GM12878 (cell line): ENCODE data around the gene CLEC4M. TPM values are rescaled to one million over a fixed set of nuclear protein-coding genes. Genes with fewer than 3 reads are reported as not detected.

Experiments used
- CBFB ChIP-seq: IDR thresholded peaks from 2 replicates; pipeline ENCODE4 v1.6.1; 2016; ENCODE audit warnings: antibody characterized with exemption, low read depth
- EED ChIP-seq: sonication (generic); IDR thresholded peaks from 2 replicates; pipeline ENCODE4 v1.6.1; 2016; ENCODE audit warnings: antibody characterized with exemption, low read depth
- FOXM1 ChIP-seq: IDR thresholded peaks from 2 replicates; pipeline ENCODE4 v1.6.1; 2012; ENCODE audit warnings: low read depth, mild to moderate bottlenecking, inconsistent platforms, low read length, moderate library complexity
- GABPA ChIP-seq: IDR thresholded peaks from 2 replicates; pipeline ENCODE4 v1.6.1; 2014; ENCODE audit warnings: antibody characterized with exemption, low read depth, mild to moderate bottlenecking, inconsistent platforms
- IKZF1 ChIP-seq: fragments of 450-650 bp; conservative IDR thresholded peaks from 2 replicates; pipeline ENCODE4 v1.6.1; 2017; ENCODE audit warnings: antibody characterized with exemption, mild to moderate bottlenecking
- MEF2B ChIP-seq: fragments of 450-650 bp; IDR thresholded peaks from 2 replicates; pipeline ENCODE4 v1.6.1; 2018; ENCODE audit warnings: mild to moderate bottlenecking, moderate library complexity; ENCODE audit not compliant: partially characterized antibody, poor library complexity, severe bottlenecking
- MTA2 ChIP-seq: fragments of 450-650 bp; IDR thresholded peaks from 2 replicates; pipeline ENCODE4 v1.6.1; 2016; ENCODE audit warnings: low read depth, mild to moderate bottlenecking, moderate library complexity
- MYB ChIP-seq: fragments of 150-350 bp; IDR thresholded peaks from 2 replicates; pipeline ENCODE4 v1.6.1; 2014; ENCODE audit warnings: mild to moderate bottlenecking, low read depth, low read length, borderline replicate concordance
- NFIC ChIP-seq: IDR thresholded peaks from 2 replicates; pipeline ENCODE4 v1.6.1; 2012; ENCODE audit warnings: low read depth, mild to moderate bottlenecking, inconsistent platforms, low read length, moderate library complexity
- PAX5 ChIP-seq: IDR thresholded peaks from 2 replicates; pipeline ENCODE4 v1.6.1; 2011; ENCODE audit warnings: low read depth, low read length, borderline replicate concordance
- RELA ChIP-seq: fragments of 450-650 bp; IDR thresholded peaks from 2 replicates; pipeline ENCODE4 v1.8.0; 2014; ENCODE audit warnings: borderline replicate concordance; ENCODE audit not compliant: partially characterized antibody
- TARDBP ChIP-seq: IDR thresholded peaks from 2 replicates; pipeline ENCODE4 v1.6.1; 2016; ENCODE audit warnings: borderline replicate concordance
- TCF12 ChIP-seq: IDR thresholded peaks from 2 replicates; pipeline ENCODE4 v1.6.1; 2011; ENCODE audit warnings: low read depth, mild to moderate bottlenecking, low read length
- TCF3 ChIP-seq: IDR thresholded peaks from 2 replicates; pipeline ENCODE4 v1.6.1; 2012; ENCODE audit warnings: low read depth, mild to moderate bottlenecking, low read length, borderline replicate concordance; ENCODE audit not compliant: insufficient read depth
- ZBED1 ChIP-seq: IDR thresholded peaks from 2 replicates; pipeline ENCODE4 v1.6.1; 2016; ENCODE audit warnings: borderline replicate concordance
- ZNF687 ChIP-seq: fragments of 450-650 bp; IDR thresholded peaks from 2 replicates; pipeline ENCODE4 v1.6.1; 2017; ENCODE audit warnings: mild to moderate bottlenecking, moderate library complexity
- ZZZ3 ChIP-seq: IDR thresholded peaks from 2 replicates; pipeline ENCODE4 v1.6.1; 2011; ENCODE audit warnings: low read depth; ENCODE audit not compliant: control insufficient read depth, insufficient read length
- polyA plus RNA-seq, 11 experiments: library from polyadenylated mRNA; depleted of rRNA in 4 of 11; unstranded in 6 of 11; stranded (reverse) in 5 of 11; fragments of >200 nt; fragmentation: Nextera tagmentation in 4 of 11; fragmentation: Illumina TruSeq in 1 of 11; extraction: Ambion mirVana in 4 of 11; extraction: Trizol in 1 of 11; gene quantifications; 1 replicate in 1 of 11; 2 replicates in 10 of 11; pipeline versions ENCODE4 v1.2.1 to v1.2.3, GENCODE V29; 2011 to 2016; ENCODE audit warnings: inconsistent platforms in 2 of 11, missing spikeins in 2 of 11, low read depth in 1 of 11
- total RNA-seq, 4 experiments: library from RNA; depleted of rRNA in 3 of 4; stranded (reverse); fragments of >200 nt in 3 of 4; fragmentation: Illumina TruSeq in 1 of 4; extraction: Trizol in 1 of 4; gene quantifications; 2 replicates each; pipeline versions ENCODE4 v1.2.1 to v1.2.3, GENCODE V29; 2013 to 2021
- TF ChIP-seq, protein P1 (sequence below): fragments of 450-650 bp; IDR thresholded peaks from 2 replicates; pipeline ENCODE4 v1.6.1; 2014; ENCODE audit warnings: mild to moderate bottlenecking

The CLEC4M gene
- total and polyA plus RNA-seq, 10 of the 15 experiments (the other 5 are each of a cell fraction or from before 2014, with no cell fraction given), result 0.11 to 0.42 (median 0.25) TPM; not detected in 1

DNA sequence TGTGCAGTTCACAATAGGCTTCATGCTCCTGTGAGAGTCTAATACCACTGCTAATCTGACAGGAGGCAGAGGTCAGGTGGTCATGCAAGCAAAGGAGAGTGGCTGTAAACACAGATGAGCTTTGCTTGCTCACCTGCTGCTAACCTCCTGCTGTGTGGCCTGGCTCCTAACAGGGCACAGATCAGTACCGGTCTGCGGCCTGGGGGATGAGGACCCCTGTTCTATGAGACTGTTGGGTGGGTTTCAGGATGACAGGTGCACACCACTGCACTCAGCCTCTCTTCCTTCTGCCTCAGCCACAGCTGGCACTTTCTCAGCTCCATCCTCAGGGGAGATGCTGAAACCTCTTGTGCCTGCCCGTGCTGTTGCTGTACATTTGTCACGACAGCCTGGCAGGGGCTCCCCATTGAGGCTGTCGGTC, 40.8 kb upstream of the CLEC4M start (continued):
- TF ChIP-seq MTA2 (peak; percentile 22; the same call in 1 of the 2 replicates), IKZF1 (peak; percentile 29; the same call in 1 of the 2 replicates), NFIC (peak; percentile 31; the same call in 1 of the 2 replicates), ZBED1 (peak; percentile 97; the same call in 1 of the 2 replicates), EED (peak; percentile 82), FOXM1 (peak; percentile 51; the same call in 1 of the 2 replicates), ZZZ3 (no peak), RELA (no peak), TCF12 (peak; percentile 78), MEF2B (peak; percentile 81), ZNF687 (peak; percentile 48; the same call in 1 of the 2 replicates), CBFB (no peak), PAX5 (no peak), TARDBP (0 out of 2 replicates have a peak, but pooled peaks have one; percentile 68), GABPA (no peak), TCF3 (peak; percentile 82), MYB (no peak)
- TF ChIP-seq, protein P1, sequence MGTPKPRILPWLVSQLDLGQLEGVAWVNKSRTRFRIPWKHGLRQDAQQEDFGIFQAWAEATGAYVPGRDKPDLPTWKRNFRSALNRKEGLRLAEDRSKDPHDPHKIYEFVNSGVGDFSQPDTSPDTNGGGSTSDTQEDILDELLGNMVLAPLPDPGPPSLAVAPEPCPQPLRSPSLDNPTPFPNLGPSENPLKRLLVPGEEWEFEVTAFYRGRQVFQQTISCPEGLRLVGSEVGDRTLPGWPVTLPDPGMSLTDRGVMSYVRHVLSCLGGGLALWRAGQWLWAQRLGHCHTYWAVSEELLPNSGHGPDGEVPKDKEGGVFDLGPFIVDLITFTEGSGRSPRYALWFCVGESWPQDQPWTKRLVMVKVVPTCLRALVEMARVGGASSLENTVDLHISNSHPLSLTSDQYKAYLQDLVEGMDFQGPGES, result no peak
